HG02642 (cell line): ENCODE measurements around the gene BCL2.

Experiments
- ATAC-seq: cut with Tn5 transposase; IDR thresholded peaks from one replicate; pipeline ENCODE4 v1.9.1; 2021; ENCODE audit warnings: mild to moderate bottlenecking; ENCODE audit not compliant: unreplicated experiment, poor library complexity

Gene BCL2

GRCh38 chr18:63329431-63330145 is 10.0 kb upstream of the BCL2 start:
- no peak for ATAC-seq

- ATAC-seq = no peak
Measured at GRCh38 chr18:63326011-63326410, 6.4 kb upstream of the BCL2 start.

GRCh38 chr18:63325086-63325686 is 5.6 kb upstream of the BCL2 start:
- no peak for ATAC-seq

- no peak for ATAC-seq
Measured at GRCh38 chr18:63322908-63323634, 3.5 kb upstream of the BCL2 start.

GRCh38 chr18:63322206-63322605 is 2.6 kb upstream of the BCL2 start:
- ATAC-seq = no peak

- no peak for ATAC-seq
Measured at GRCh38 chr18:63321291-63321690, 1.7 kb upstream of the BCL2 start.

- no peak for ATAC-seq
Measured at GRCh38 chr18:63320975-63321265, 1.4 kb upstream of the BCL2 start.

GRCh38 chr18:63320123-63320974 is 780 bp upstream of the BCL2 start:
- peak; percentile 56 for ATAC-seq

GRCh38 chr18:63318889-63319382 is 633 bp downstream of the BCL2 start:
- ATAC-seq = no peak

GRCh38 chr18:63317982-63318888 is 1.3 kb downstream of the BCL2 start:
- ATAC-seq = peak; percentile 46

GRCh38 chr18:63317556-63317946 is 2.0 kb downstream of the BCL2 start:
- ATAC-seq = no peak

- no peak for ATAC-seq
Measured at GRCh38 chr18:63316612-63317555, 2.7 kb downstream of the BCL2 start.

GRCh38 chr18:63315876-63316275 is 3.7 kb downstream of the BCL2 start:
- no peak for ATAC-seq

GRCh38 chr18:63315131-63315662 is 4.4 kb downstream of the BCL2 start:
- ATAC-seq = no peak

- ATAC-seq = no peak
Measured at GRCh38 chr18:63314062-63314790, 5.3 kb downstream of the BCL2 start.

GRCh38 chr18:63313396-63313917 is 6.1 kb downstream of the BCL2 start:
- no peak for ATAC-seq

GRCh38 chr18:63312737-63313395 is 6.7 kb downstream of the BCL2 start:
- peak; percentile 34 for ATAC-seq
